HG03175 (cell line): ENCODE results near the gene PARG.
"Not testable (repeated sequence)": the region's sequence is repeated elsewhere in the genome, so short reads cannot be mapped to it uniquely, and the experiment has no call there.

ENCODE experiments used
- ATAC-seq: cut with Tn5 transposase; IDR thresholded peaks from one replicate; pipeline ENCODE4 v1.9.1; 2021; ENCODE audit warnings: mild to moderate bottlenecking, moderate library complexity; ENCODE audit not compliant: unreplicated experiment

The PARG gene

DNA sequence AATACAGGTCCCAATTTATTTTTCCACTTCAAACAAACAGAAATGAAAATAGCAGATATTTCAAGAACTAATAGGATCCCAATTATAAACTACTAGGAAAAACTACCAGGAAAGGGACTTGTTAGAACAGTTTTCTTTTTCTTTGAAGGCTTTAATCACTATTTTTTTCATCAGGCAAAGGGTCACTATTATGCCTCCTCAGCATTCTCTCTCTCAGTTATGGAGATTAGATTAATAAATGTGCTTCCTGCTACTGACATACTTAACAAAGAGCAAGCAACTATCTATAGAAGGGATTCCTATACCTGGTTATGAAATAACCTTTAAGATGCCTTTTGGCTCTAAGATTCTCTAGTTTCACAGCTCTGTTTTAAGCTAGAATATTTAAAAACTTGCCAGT, 108.7 kb downstream of the PARG start:
- no peak for ATAC-seq

DNA sequence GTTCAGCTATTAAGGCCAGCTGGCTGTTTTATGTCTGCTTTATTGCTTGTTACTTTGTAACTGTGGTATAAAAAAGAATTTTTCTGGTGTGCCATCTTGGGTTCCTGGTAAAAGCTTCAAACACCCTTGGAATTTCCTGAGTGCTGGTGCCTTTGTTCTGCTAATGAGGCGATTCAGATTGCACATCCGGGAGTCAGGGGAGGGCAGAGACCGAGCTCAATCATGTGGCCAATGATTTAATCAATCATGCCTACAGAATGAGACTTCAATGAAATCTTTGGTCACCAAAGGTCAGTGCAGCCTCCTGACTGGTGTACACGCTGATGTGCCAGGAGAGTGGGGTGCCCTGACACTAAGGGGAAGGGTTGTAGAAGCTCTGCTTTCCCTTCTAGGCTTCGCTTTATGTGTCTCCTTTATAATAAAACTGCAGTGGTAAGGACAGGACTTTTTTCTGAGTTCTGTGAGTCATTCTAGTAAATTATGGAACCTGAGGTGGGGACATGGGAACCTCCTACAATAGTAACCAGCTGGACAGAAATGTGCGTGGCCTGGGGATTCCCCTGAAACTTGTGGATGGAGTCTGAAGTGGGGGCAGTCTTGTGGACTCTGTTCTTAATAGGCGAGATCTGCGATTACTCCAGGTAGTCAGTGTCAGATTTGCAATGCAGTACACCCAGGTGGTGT, 110.3 kb downstream of the PARG start:
- ATAC-seq = no peak

DNA sequence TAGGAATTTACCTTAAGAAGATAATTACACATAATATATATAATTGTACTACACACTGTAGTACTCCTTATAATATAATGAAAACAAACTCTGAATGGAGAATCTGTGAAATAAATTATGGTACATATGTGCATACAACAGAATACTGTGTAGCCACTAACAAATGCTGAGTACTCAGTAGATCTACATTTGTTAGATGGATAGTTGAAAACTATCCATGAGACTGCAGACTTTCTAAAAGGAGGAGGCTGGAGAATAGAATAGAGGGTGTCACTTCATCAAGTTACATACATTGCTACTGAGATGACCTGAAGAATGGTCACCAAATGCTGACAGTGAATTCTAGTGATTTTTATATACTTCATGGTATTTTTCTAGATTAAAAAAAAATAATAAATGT, 111.0 kb downstream of the PARG start:
- ATAC-seq = no peak

DNA sequence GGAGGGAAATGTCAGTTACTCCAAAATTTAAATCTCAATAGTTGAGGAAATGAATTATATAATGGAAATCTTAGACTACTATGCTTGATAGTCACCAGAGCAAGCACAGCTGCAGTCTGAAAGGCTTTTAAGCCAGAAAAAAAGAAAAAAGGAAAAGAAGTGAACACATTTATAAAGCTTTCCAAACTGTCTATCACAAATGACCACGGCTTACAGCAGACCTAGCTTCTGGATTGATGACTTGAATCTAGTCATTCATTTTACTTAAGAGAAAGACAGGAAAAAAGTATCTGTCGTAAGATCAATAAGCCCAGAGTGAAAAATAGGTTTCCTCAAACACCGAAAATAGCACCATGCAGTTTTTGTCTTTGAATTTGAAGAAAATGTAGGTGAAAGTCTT, 111.8 kb downstream of the PARG start:
- ATAC-seq = no peak

DNA sequence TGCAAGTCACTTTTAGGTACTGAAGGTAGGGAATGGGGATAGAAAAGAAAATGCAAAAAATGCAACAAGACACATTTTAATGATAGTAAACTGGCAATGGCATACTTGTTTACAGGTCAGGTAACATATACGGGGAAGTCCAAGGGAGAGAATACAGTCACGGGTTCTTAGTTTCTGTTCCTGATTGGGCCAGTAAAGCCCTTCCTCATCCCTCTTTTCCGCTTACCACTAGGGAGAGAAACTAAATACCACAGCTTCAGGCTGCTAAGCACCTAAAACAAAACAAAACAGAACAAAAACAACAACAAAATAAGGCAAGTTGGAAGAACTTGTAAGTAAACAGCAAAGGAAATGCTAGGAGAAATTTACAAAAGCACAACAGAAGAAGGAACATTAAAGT, 114.5 kb downstream of the PARG start:
- ATAC-seq = no peak

DNA sequence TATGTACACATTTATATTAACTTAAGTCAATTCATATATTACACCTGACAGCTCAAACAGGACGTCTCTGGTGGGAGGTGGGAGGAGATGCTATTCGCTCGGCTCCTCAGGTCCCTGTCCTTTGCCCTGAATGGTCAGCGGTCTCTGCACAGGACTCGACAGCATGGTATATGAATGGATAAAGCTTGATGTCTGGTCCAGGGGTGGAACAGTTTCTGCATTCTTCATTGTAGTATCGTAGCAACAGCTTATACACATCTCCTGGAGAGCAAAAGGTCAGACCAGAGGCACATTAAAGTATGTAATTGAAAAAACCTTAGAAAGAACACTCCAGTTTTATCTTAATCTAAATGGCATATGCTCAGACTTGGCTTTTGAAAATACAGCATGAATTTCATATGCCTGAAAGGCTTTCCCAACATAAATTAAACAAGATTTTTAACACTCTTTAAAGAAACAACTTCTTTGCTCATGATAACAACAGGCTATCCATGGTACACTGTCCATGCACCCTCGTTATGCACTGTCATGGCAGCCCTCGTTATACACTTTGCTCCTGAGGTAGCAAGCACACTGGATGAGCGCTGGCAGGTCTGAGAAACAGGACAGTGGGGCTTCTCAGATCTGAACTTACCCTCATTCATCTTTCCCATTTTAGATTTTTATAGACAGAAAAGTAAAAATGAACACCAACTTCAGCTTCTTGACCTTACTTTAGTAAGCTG, 122.4 kb downstream of the PARG start:
- ATAC-seq = no peak

DNA sequence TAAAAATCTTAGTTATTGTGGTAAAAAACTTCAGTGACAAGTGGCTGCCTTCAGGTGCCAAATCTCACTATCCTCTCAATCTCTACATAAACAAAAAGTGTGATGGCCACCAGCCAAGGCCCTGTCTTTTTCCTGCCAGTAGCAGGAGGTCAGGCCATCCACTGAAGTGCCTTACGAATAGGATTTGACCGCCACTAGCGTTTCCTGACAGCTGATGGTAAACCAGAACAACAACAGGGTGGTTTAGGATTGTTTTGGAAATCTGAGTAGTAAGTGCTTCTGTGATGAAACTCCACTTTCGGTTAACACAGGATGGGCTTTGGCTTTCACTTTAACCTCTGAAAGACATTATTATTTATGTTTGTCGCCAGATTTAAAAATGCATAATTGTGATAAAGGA, 124.0 kb downstream of the PARG start:
- ATAC-seq = no peak

DNA sequence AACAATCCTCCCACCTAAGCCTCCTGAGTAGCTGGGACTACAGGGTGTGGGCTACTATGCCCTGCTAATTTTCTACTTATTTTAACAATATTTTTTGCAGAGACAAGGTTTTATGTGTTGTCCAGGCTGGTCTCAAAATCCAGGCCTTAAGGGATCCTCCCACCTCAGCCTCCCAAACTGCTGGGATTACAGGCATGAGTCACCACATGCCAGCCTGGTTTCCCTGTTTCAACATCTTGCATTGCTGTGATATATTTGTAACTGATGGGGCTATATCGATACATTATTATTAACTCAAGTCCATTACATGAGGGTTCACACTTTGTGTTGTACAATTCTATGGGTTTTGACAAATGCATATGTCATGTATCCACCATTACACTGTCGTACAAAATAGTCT, 137.8 kb downstream of the PARG start:
- no peak for ATAC-seq

DNA sequence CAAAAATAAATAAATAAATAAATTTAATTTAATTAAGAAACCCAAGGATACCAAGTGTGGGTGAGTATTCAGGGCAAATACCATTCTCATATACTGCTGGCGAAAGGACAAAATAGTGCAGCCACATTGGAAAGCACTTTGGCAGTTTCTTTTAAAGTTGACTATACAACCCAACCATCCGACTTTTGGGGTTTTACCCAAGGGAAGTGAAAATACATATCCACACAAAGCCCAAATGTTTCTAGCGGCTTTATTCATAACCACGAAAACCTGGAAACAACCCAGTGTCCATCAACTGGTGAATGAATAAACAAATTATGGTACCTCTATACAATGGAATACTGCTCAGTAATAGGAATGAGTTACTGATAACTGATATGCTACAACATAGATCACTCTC, 143.6 kb downstream of the PARG start:
- no peak for ATAC-seq

DNA sequence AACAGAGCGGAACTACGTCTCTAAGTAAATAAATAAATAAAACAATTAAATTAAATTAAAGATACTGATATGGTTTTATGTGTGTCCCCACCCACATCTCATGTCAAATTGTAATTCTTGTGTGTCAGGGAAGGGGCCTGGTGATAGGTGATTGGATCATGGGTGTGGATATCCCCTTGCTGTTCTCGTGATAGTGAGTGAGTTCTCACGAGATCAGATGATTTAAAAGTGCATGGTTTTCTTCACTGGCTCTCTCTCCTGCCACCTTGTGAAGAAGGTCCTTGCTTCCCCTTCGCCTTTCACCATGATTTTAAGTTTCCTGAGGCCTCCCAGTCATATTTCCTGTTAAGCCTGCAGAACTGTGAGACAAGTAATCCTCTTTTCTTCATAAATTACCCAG, 150.7 kb downstream of the PARG start:
- no peak for ATAC-seq

DNA sequence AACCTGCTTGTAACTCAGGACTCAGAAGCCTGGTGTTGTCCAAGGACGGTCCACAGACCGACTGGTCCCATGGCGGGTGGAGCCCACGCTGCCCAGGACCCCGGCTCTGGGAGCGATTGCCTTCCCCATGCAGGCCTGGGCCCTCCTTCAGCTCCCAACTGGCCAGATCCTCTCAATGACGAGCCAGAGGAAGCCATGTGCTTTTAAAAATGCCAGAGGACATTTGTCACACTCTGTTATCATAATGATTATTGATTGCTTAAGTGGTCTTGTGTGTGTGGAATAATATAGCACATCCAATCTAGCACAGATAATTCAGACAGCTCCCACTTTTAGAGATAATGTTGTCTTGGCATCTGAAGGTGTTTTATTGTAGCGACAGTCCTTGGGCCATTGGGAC, 157.1 kb downstream of the PARG start:
- no peak for ATAC-seq

DNA sequence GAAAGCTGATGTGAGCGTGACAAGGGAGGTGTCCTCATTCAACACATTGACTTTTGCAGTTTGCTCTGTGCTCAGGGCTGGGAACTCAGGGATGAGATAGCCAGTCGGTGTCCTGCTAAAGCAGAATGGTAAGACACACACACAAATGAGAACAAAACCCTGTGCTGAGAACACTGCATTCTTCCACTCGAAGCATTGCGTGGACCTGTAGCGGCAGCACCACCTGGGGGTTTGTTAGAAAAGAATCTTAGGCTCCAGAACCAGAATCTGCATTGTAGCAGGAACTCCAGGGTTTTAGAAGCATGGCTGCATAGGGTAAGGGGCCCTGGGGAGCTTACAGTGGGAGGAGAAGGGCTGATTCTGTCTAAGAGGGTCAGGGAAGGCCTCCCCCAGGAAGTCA, 158.2 kb downstream of the PARG start:
- ATAC-seq = no peak

DNA sequence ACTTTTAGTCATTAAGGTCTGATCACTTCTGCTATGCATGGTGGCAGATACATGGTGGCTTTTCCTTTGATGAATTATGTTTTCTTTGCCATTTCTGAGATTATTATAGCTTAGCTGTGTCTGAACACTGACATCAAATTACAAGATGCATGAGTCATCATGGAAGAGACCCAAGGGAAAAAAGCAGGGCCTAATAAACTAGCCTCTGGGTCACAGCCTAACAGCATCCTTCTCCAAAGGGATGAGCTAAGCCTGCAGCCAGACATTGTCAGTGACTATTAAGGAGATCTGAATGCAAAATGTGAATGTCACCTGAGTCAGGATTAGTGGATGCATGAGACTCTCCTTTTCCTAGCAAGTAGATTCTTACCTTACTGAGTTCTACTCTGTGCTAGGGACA, 160.6 kb downstream of the PARG start:
- ATAC-seq = no peak

DNA sequence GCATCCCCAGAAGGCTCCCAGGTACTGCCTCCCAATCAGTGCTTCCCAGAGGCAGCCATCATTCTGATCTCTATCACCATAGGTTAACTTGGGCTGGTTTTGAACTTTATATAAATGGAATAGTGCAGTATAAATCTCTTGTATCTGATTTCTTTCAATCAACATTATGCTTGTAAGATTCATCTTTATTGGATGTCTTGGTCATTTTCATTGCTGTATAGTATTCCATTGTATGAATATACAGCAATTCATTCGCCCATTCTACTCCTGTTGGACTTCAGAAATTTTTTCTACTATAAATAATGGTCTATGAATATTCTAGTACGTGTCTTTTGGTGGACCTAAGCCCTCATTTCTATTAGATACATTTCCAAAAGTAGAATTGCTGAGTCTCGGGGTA, 163.6 kb downstream of the PARG start:
- no peak for ATAC-seq

DNA sequence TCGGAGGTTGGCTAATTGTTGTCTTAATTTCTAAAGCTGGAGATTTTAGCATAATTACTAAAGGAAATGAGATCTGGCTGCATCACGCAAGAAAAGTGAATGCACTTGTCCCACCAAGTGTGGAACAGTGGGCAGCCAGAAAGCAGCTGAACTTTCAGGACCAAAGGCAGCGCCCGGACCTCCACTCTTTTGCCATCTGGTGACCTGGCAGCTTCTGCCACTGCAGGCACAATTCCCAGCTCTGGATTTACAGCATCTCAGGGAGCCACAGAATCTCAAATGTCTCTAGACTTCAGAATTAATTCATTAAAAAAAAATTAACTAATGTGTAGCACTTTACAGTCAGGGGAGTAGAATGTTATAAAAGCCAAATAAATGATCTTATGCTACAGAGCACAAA, 165.0 kb downstream of the PARG start:
- ATAC-seq = no peak

DNA sequence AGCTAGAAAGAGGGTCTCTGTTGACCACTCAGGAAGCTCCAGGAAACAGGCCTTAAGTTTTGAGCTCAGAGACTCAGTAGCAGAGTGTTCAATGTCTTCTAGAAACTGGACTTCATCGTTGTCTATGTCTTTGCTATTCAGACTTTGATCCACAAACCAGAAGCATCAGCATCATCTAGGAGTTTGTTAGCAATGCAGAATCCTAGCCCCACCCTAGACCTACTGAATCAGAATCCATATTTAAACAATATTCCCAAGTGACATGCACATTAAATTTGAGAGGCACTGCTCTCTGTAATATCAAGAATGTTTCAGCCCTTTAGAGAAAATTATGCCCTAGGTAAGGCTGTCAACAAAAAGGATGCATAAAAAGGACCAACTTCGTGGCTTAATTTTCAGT, 166.8 kb downstream of the PARG start:
- no peak for ATAC-seq

DNA sequence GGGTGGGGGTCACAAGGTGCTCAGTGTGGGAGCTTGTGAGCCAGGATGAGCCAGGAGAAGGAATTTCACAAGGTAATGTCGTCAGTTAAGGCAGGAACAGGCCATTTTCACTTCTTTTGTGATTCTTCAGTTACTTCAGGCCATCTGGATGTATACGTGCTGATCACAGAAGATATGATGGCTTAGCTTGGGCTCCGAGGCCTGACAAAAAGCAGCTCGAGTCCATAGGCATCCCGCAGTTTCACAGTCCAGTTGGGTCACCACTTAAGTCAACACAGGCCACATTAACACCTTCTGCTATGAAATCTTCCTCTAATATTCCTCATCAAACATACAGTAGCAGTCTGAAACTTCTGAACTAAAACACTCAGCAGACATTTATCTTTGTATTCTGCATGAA, 168.9 kb downstream of the PARG start:
- not testable (repeated sequence) for ATAC-seq

DNA sequence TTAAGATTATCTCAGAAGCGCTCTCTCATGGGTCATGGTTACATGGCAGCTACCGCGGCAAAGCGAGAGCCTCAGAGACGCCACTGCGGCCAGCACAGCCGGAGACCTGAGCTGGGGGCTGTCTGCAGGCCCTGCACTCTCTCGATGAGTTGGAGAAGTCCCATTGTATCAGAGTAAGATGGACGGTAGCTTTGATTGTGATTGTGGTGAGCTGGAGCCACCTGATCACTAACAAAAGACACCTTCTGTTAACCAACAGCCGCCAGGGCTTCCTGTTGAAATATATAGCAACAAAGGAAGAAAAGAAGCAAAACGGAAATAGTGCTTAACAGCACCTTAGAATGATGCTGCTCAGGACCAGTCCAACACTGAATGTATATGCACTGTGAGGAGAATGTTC, 170.8 kb downstream of the PARG start:
- ATAC-seq = not testable (repeated sequence)

DNA sequence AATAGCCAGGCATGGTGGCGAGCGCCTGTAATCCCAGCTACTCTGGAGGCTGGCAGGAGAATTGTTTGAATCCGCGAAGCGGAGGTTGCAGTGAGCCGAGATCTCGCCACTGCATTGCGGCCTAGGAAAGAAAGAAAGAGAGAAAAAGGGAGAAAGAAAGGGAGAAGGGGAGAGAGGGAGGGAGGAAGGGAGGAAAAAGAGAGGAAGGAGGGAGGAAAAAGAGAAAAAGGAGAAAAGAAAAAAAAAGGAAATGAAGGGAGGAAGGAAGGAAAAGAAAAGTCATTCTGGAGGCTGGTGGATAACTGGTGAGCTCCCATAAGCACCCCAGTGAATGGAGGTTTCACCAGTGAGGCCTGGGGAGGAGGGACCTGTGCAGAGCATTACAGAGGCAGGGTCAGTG, 172.1 kb downstream of the PARG start:
- no peak for ATAC-seq

DNA sequence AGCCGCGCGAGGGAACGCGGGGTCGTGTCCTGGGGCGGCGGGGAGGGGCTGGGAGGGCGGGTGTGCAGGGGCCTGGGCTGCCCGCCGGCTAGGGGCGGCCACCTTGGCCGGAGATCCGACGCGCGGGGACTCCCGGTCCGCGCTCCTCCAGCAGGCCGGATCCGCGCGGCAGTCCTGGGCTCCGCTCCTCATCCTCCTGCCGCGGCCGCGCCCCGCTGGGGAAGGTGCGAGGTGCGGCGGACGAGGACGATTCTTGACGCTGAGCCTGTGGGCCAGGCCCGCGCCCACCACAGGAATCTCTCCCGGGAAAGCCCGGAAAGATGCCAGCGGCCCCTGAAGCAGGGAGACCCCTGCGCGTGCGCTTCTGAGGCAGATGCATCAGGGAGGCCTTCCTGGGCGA, 173.1 kb downstream of the PARG start:
- ATAC-seq = no peak

DNA sequence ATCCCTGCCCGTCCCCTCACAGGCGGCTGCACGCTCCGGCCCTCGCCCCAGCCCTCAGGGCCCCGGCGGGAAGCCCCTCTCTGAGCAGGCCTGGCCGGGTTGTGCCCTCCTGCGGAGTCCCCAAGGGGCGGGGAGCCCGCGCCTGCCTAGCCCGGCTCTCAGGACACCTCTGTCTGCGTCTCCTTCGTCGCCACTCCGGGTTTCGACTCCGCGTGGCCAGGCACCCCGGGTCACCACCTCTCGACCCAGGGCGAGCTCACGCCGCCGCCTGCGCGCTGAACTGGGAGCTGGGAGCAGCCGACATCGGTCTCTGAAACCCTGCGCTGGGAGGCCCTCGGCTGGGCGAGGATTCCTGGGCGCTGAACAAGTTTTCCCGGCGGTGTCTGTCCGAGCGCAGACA, 173.5 kb downstream of the PARG start:
- no peak for ATAC-seq
